Loucy (cell line): Measurements from ENCODE around the gene ACOT11.

Experiments used
- H2AFZ ChIP-seq: fragments of 200-600 bp; sonication (generic); 2 replicates; pipeline ENCODE4 v1.6.0; 2016; ENCODE audit warnings: antibody characterized with exemption, mild to moderate bottlenecking, low read length, moderate library complexity
- H3F3A ChIP-seq: fragments of 200-600 bp; 2 replicates; pipeline ENCODE4 v1.6.0; 2016; ENCODE audit warnings: antibody characterized with exemption, low read depth, mild to moderate bottlenecking
- H3K27me3 ChIP-seq: fragments of 200-600 bp; sonication (generic); 2 replicates; pipeline ENCODE4 v1.6.1; 2014; ENCODE audit warnings: low read length, mild to moderate bottlenecking; ENCODE audit not compliant: insufficient read depth, poor library complexity, severe bottlenecking
- H3K36me3 ChIP-seq: fragments of 200-600 bp; sonication (generic); 2 replicates; pipeline ENCODE4 v1.6.1; 2016; ENCODE audit warnings: low read length; ENCODE audit not compliant: insufficient read depth
- H3K4me1 ChIP-seq: fragments of 200-600 bp; sonication (generic); 2 replicates; pipeline ENCODE4 v1.5.1; 2014; ENCODE audit warnings: low read length, mild to moderate bottlenecking; ENCODE audit not compliant: insufficient read depth, poor library complexity, severe bottlenecking
- H3K4me2 ChIP-seq: fragments of 200-600 bp; sonication (generic); 2 replicates; pipeline ENCODE4 v1.6.0; 2014; ENCODE audit warnings: antibody characterized with exemption, low read length, low read depth, mild to moderate bottlenecking; ENCODE audit not compliant: poor library complexity, severe bottlenecking
- H3K4me3 ChIP-seq: fragments of 200-600 bp; sonication (generic); 2 replicates; pipeline ENCODE4 v1.5.1; 2014; ENCODE audit warnings: low read length, mild to moderate bottlenecking, mixed read lengths; ENCODE audit not compliant: poor library complexity, severe bottlenecking
- H3K79me2 ChIP-seq: fragments of 200-600 bp; sonication (generic); 2 replicates; pipeline ENCODE4 v1.6.1; 2014; ENCODE audit warnings: low read length; ENCODE audit not compliant: insufficient read depth
- H3K9ac ChIP-seq: fragments of 200-600 bp; sonication (generic); 2 replicates; pipeline ENCODE4 v1.6.0; 2014; ENCODE audit warnings: mild to moderate bottlenecking, low read depth, low read length, moderate library complexity; ENCODE audit not compliant: poor library complexity, severe bottlenecking
- H3K9me2 ChIP-seq: fragments of 200-600 bp; sonication (generic); replicated peaks from 2 replicates; pipeline ENCODE4 v1.6.1; 2016; ENCODE audit warnings: low read depth, low read length, mixed read lengths
- H3K9me3 ChIP-seq: fragments of 200-600 bp; sonication (generic); 2 replicates; pipeline ENCODE4 v1.6.1; 2014; ENCODE audit warnings: mild to moderate bottlenecking, antibody characterized with exemption, low read length, low read depth; ENCODE audit not compliant: insufficient read depth
- H4K20me1 ChIP-seq: fragments of 200-600 bp; sonication (generic); 2 replicates; pipeline ENCODE4 v1.6.0; 2014; ENCODE audit warnings: antibody characterized with exemption, low read length, mild to moderate bottlenecking; ENCODE audit not compliant: insufficient read depth, poor library complexity, severe bottlenecking
- EZH2phosphoT487 ChIP-seq: fragments of 200-600 bp; IDR thresholded peaks from 2 replicates; pipeline ENCODE4 v1.6.1; 2018; ENCODE audit warnings: antibody characterized with exemption, mild to moderate bottlenecking, moderate library complexity, borderline replicate concordance
- TF ChIP-seq, protein P1 (sequence below): fragments of 200-600 bp; sonication (generic); conservative IDR thresholded peaks from 2 replicates; pipeline ENCODE4 v1.5.1; 2014; ENCODE audit warnings: mild to moderate bottlenecking, antibody characterized with exemption, low read length

Gene ACOT11

DNA sequence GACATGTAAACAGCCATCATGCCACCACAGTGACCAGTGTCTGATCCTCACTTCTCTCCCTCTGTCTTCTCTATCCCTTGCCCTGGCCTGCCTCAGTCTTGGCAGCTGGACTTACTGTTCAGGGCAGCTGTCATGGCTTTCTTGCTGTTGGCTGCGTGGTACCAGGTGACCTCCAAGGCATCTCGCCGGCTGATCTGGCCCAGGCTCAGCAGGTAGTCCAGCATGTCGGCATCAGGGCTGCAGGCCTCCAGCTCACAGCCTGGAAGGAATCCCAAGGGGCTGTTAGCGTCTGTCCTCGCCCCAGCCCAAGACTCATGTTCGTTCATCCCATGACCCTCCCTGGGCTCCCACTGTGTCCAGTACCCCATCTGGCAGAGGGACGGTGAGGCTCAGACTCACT lies 71.7 kb downstream of the ACOT11 start:
- no peaks in the 10 kb centered on the region for H3K36me3 ChIP-seq
- H3K4me2 ChIP-seq, result no peak overlapping the region
- H3K79me2 ChIP-seq, result no peaks in the 10 kb centered on the region
- no peaks in the 10 kb centered on the region for H3K9me2 ChIP-seq
- H3F3A ChIP-seq, result no peaks in the 10 kb centered on the region
- no peak overlapping the region for H3K9ac ChIP-seq
- H2AFZ ChIP-seq, result no peak overlapping the region
- no peak overlapping the region for H3K4me3 ChIP-seq
- no peaks in the 10 kb centered on the region for H4K20me1 ChIP-seq
- TF ChIP-seq EZH2phosphoT487, result no peak
- TF ChIP-seq, protein P1, sequence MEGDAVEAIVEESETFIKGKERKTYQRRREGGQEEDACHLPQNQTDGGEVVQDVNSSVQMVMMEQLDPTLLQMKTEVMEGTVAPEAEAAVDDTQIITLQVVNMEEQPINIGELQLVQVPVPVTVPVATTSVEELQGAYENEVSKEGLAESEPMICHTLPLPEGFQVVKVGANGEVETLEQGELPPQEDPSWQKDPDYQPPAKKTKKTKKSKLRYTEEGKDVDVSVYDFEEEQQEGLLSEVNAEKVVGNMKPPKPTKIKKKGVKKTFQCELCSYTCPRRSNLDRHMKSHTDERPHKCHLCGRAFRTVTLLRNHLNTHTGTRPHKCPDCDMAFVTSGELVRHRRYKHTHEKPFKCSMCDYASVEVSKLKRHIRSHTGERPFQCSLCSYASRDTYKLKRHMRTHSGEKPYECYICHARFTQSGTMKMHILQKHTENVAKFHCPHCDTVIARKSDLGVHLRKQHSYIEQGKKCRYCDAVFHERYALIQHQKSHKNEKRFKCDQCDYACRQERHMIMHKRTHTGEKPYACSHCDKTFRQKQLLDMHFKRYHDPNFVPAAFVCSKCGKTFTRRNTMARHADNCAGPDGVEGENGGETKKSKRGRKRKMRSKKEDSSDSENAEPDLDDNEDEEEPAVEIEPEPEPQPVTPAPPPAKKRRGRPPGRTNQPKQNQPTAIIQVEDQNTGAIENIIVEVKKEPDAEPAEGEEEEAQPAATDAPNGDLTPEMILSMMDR, result no peak
- no peaks in the 10 kb centered on the region for H3K4me1 ChIP-seq
- H3K9me3 ChIP-seq, result no peaks in the 10 kb centered on the region
- H3K27me3 ChIP-seq, result no peaks in the 10 kb centered on the region

DNA sequence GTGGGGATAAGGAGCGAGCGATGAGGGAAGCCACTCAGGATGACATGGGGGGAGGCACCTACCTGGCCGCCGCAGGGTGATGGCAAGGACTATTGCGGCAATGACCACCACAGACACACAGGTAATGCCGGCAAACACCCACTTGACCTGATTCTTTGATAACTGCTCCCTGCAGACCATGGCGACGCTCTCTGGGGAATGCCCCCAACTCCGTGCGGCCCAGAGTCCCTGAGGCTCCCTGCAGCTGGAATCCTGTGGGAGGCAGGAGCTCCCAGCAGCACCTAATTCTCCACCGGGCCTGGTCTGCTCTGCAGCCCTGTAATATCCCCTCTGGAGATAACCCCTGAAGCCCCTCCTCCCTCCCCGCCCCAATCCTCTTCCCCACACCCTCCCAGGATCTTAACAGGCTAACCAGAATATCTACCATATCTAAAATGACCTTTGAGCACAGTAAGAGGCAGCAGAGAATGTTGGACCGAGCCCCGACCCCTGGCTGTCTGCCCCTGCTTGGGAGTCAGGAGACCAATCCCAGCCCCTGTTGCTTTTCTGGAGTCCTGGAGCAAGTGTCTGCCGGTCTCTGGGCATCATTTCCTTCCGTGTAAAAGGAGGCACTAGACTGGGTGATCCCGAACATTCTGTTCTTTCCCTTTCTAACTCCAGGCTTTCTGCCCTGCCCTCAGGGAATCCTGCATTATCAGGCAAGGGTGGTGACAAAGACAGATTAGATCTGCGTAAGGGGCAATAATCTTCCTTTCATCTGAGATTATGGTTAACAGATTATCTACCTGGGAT lies 75.4 kb downstream of the ACOT11 start, which contains the start of gene FAM151A:
Gene FAM151A (minus strand): TSS at position 310 of the 792 bp plus-strand sequence. CDS start 130 bp downstream, at position 180.
- no peaks in the 10 kb centered on the region for H3K79me2 ChIP-seq
- no peak within 1 kb of the TSS for H3K4me3 ChIP-seq
- H4K20me1 ChIP-seq, result no peaks in the 10 kb centered on the region
- no peak within 1 kb of the TSS for H2AFZ ChIP-seq
- no peaks in the 10 kb centered on the region for H3K27me3 ChIP-seq
- no peaks in the 10 kb centered on the region for H3K4me1 ChIP-seq
- H3K36me3 ChIP-seq, result no peaks in the 10 kb centered on the region
- H3K9me2 ChIP-seq, result no peaks in the 10 kb centered on the region
- TF ChIP-seq EZH2phosphoT487, result no peak
- TF ChIP-seq, protein P1, result no peak
- H3K4me2 ChIP-seq, result no peak within 1 kb of the TSS
- H3F3A ChIP-seq, result no peaks in the 10 kb centered on the region
- no peaks in the 10 kb centered on the region for H3K9me3 ChIP-seq
- no peak within 1 kb of the TSS for H3K9ac ChIP-seq

DNA sequence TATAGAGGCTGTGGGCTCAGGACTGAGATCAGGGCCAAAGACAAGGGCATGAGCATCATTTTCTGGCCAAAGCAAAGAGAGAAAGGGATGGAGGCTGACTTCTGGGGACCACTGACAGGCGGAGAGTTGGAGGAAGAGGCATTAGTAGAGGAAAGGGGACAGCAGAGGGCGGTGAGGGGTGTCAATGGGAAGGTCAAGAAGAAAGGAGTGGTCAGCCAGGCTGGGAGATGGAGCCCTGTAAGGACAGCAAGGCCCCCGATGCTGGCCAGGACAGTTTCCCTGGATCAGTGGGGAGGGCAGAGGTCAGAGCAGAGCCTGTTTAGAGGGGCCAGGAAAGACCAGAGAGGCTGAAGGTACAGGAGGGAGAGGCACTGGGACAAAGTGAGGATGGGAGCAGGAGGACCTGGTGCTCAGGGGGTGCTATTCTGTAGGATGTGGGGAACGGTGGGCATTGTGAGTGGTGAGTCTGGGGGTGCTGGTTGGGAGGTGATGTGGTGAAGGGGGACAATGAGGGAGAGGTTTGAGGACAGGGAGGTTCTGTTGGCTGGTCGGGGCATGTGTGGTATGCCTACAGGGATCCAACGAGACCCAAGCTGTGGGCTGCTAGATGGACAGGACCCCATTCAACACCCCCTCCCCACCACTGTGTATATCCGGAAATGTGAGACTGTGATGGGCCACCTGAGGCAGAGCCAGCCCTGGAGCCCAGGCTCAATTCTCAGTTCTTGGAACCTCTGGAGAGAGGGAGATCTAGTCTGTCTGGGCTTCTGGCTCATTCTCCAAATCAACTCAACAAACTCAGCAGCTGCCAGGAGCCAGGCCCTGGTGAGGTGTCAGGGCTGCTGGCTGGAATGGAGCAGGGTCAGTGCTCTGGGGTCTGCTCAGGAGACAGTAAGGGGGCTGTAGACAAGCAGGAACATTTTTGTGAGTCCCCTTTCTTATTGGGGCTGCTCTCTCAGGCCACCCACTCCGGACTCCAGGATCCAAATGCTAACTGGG lies 76.7 kb downstream of the ACOT11 start:
- H3K4me2 ChIP-seq, result no peak overlapping the region
- TF ChIP-seq, protein P1, result no peak
- no peak for TF ChIP-seq EZH2phosphoT487
- no peaks in the 10 kb centered on the region for H3F3A ChIP-seq
- no peak overlapping the region for H2AFZ ChIP-seq
- H3K9ac ChIP-seq, result no peak overlapping the region
- H4K20me1 ChIP-seq, result no peaks in the 10 kb centered on the region
- H3K4me1 ChIP-seq, result no peaks in the 10 kb centered on the region
- no peaks in the 10 kb centered on the region for H3K79me2 ChIP-seq
- no peaks in the 10 kb centered on the region for H3K36me3 ChIP-seq
- H3K9me2 ChIP-seq, result no peaks in the 10 kb centered on the region
- H3K9me3 ChIP-seq, result no peaks in the 10 kb centered on the region
- no peak overlapping the region for H3K4me3 ChIP-seq
- H3K27me3 ChIP-seq, result no peaks in the 10 kb centered on the region
